Muscle layer of duodenum (tissue), 2 donors: ENCODE measurements around the gene ZNF438.

Source experiments
- H3K27ac ChIP-seq: one replicate; pipeline ENCODE4 v1.7.0; 2013; ENCODE audit warnings: mild to moderate bottlenecking, low read length
- H3K27me3 ChIP-seq: one replicate; pipeline ENCODE4 v1.7.0; 2013; ENCODE audit warnings: low read depth, mild to moderate bottlenecking, control low read depth, low read length
- H3K36me3 ChIP-seq, 2 donors: one replicate each; pipeline ENCODE4 v1.7.0; 2013; ENCODE audit warnings: low read length in 2 of 2, control low read depth in 1 of 2, mild to moderate bottlenecking in 1 of 2; ENCODE audit not compliant: insufficient read depth in 2 of 2, control insufficient read depth in 1 of 2
- H3K4me1 ChIP-seq, 2 donors: one replicate each; pipeline ENCODE4 v1.7.0; 2013; ENCODE audit warnings: low read length in 2 of 2, mild to moderate bottlenecking in 2 of 2, control low read depth in 1 of 2, moderate library complexity in 1 of 2; ENCODE audit not compliant: insufficient read depth in 2 of 2, control insufficient read depth in 1 of 2
- H3K4me3 ChIP-seq, 2 donors: one replicate each; pipeline ENCODE4 v1.7.0; 2013; ENCODE audit warnings: low read length in 2 of 2, low read depth in 1 of 2, mild to moderate bottlenecking in 1 of 2
- H3K9me3 ChIP-seq, 2 donors: one replicate each; pipeline ENCODE4 v1.7.0; 2013; ENCODE audit warnings: low read length in 2 of 2, control low read depth in 1 of 2, mild to moderate bottlenecking in 1 of 2; ENCODE audit not compliant: control insufficient read depth in 1 of 2
- donor health status: healthy.

The ZNF438 gene

GRCh38 chr10:31011017-31011664 is 20.5 kb downstream of the ZNF438 start:
- Histone ChIP-seq H3K27me3 (no peaks in the 10 kb centered on the region), H3K36me3 (no peaks in the 10 kb centered on the region), H3K4me3 (no peak overlapping the region), H3K27ac (no peak overlapping the region), H3K9me3 (no peaks in the 10 kb centered on the region), H3K4me1 (peaks cover 0 to 4% of the 10 kb centered on the region in 2 donors)

DNA sequence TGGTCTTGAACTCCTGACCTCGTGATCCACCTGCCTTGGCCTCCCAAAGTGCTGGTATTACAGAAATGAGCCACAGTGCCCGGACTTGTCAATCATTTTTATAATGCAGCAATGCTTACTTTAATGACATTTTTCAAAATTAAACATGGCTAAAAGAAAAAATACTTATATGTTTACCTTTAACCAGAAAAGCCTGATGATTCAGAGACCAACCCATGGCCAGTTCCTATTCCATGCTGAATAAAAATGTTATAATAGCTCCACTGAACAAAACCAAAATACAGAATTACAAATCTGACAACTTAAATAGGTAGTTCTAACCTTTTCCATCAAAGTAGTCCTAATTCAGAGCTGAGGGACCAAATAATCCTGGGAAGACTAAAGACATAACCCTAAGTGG is 21.6 kb downstream of the ZNF438 start:
- no peak overlapping the region for H3K27ac ChIP-seq
- no peaks in the 10 kb centered on the region for H3K27me3 ChIP-seq
- peaks cover 0 to 4% of the 10 kb centered on the region in 2 donors for H3K4me1 ChIP-seq
- H3K4me3 ChIP-seq: no peak overlapping the region
- H3K9me3 ChIP-seq: no peaks in the 10 kb centered on the region
- no peaks in the 10 kb centered on the region for H3K36me3 ChIP-seq

- Histone ChIP-seq H3K27ac (no peak overlapping the region), H3K9me3 (no peaks in the 10 kb centered on the region), H3K4me1 (peaks cover 0 to 4% of the 10 kb centered on the region in 2 donors)
Measured at GRCh38 chr10:31005895-31006294, 25.8 kb downstream of the ZNF438 start.

DNA sequence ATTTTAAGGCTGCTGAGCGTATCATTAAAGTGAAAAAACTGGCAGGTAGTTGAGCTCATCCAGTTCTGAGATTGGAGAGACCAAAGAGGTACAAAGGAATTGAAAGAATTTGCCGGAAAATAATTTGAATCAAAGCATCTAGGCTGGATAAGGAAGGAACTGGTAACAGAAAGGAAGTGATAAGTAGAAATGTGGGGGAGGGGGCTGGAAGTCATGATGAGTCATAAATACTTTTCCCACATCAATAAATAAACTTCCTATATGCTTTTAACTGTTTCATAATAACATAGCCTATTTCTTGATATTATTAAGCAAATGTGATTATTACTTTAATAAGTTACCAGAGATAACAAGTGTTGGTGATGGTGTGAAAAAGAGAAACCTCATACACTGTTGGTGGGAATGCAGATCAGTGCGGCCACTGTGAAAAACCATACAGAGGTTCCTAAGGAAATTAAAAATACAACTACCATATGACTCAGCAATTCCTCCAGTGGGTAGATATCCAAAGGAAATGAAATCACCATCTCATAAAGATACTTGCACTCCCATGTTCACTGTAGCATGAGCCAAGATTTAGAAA is 27.0 kb downstream of the ZNF438 start:
- H3K9me3 ChIP-seq: no peaks in the 10 kb centered on the region
- H3K4me3 ChIP-seq: no peak overlapping the region
- peaks cover 0 to 4% of the 10 kb centered on the region in 2 donors for H3K4me1 ChIP-seq
- no peak overlapping the region for H3K27ac ChIP-seq
- H3K27me3 ChIP-seq: no peaks in the 10 kb centered on the region
- no peaks in the 10 kb centered on the region for H3K36me3 ChIP-seq

More at GRCh38 chr10:31005895-31006294, 25.8 kb downstream of the ZNF438 start:
- Histone ChIP-seq H3K27me3 (no peaks in the 10 kb centered on the region), H3K4me3 (no peak overlapping the region), H3K36me3 (no peaks in the 10 kb centered on the region)

GRCh38 chr10:31001740-31002139 is 29.9 kb downstream of the ZNF438 start:
- Histone ChIP-seq H3K9me3 (no peaks in the 10 kb centered on the region), H3K27me3 (no peaks in the 10 kb centered on the region), H3K4me3 (no peak overlapping the region), H3K36me3 (no peaks in the 10 kb centered on the region), H3K27ac (no peak overlapping the region), H3K4me1 (peaks cover 0 to 8% of the 10 kb centered on the region in 2 donors)

GRCh38 chr10:31000867-31001266 is 30.8 kb downstream of the ZNF438 start:
- H3K4me1 ChIP-seq: peaks cover 0 to 8% of the 10 kb centered on the region in 2 donors
- H3K27ac ChIP-seq: no peak overlapping the region
- no peaks in the 10 kb centered on the region for H3K27me3 ChIP-seq
- H3K36me3 ChIP-seq: no peaks in the 10 kb centered on the region
- H3K4me3 ChIP-seq: no peak overlapping the region
- no peaks in the 10 kb centered on the region for H3K9me3 ChIP-seq

DNA sequence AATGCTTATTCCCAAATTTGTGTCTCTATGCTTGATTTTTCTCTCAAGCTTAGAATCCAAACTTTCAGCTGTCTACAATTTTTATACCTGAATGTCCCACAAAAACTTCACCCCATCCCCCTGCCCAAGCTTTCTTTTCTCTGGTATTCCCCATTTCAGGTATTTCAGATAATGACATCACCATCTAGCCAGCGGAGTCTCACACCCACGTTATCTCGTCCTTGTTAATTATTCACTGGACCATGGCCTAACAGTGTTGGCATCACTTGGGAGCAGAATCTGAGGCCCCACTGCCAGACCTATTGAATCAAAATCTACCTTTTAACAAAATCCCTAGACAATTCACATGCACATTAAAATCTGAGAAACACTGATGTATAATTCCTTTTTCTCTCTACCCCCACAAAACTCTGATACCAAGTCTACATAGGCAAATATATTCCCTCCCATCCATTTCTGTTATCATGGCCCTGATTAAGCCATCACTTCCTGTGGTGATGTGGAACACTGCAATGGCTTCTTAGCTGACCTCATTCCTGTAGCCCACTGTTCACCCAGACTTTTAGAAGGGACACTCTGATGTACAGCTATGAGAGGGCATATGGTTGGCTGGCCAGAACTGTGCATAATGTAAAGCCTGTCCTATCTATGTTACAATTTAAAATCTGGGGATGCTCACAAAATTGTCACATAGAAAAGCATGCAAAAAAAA is 31.4 kb downstream of the ZNF438 start:
- no peaks in the 10 kb centered on the region for H3K27me3 ChIP-seq
- H3K27ac ChIP-seq: peak overlapping the region; percentile 79
- H3K36me3 ChIP-seq: no peaks in the 10 kb centered on the region
- peaks cover 0 to 2% of the 10 kb centered on the region in 2 donors for H3K9me3 ChIP-seq
- H3K4me1 ChIP-seq: peaks cover 0 to 8% of the 10 kb centered on the region in 2 donors
- no peak overlapping the region for H3K4me3 ChIP-seq

- Histone ChIP-seq H3K36me3 (no peaks in the 10 kb centered on the region), H3K4me1 (peaks cover 0 to 8% of the 10 kb centered on the region in 2 donors), H3K9me3 (peaks cover 0 to 8% of the 10 kb centered on the region in 2 donors), H3K27me3 (no peaks in the 10 kb centered on the region), H3K4me3 (peak overlapping the region; percentile 23 to 47), H3K27ac (peak overlapping the region; percentile 79)
Measured at GRCh38 chr10:30999070-30999712, 32.5 kb downstream of the ZNF438 start.

DNA sequence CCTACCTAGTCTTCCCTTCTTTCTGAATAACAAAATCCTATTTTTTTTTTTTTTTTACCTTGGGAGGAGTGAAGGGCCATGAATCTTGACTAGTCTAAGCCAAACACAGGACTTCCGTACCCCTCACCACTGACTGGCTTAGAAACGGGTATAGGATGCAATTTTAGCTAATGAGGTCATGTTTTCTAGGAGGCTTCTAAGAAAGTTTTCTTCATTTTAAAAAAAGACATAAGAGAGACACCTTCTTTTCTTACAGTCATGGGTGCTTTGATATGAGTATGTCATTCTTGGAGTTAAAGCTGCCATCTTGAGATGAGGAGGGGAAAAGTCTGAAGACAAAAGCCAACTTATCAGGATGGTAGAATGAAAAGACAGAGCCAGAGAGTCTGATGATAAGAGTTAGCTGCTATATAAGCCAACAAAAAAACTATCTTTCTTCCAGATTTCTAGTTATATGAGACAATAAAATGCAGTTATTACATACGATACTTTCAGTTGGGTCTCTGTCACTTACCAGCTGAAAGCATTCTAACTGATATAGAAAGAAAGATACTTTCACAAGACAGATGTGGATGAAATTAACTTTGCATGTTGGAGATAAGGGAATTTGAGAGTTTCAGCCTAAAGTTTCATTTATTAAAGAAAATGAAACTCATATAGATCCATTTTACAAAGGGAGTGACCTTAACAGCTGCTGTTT is 34.0 kb downstream of the ZNF438 start:
- H3K36me3 ChIP-seq: no peaks in the 10 kb centered on the region
- peaks cover 7 to 8% of the 10 kb centered on the region in 2 donors for H3K4me1 ChIP-seq
- H3K27me3 ChIP-seq: no peaks in the 10 kb centered on the region
- H3K4me3 ChIP-seq: no peak overlapping the region
- H3K9me3 ChIP-seq: peaks cover 0 to 8% of the 10 kb centered on the region in 2 donors
- H3K27ac ChIP-seq: peak overlapping the region; percentile 24

DNA sequence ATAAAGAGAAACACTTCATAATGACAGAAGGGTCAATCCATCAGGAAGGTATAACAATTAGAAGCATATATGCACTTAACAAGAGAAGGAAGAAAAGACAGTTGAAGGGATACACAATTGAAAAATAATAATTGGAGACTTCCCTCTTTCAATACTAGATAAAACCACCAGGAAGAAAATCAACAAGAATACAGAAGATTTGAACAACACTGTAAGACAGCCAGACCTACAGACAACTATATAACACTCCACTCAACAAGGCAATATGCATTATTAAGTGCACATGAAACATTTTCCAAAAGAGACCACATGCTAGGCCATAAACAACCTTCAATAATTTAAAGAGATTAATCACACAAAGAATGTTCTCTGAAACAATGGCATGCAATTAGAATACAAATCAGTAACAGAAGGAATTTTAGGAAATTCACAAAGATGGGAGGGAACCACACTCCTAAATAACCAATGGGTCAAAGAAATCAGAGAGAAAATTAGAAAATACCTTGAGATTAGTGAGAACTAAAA is 35.1 kb downstream of the ZNF438 start:
- Histone ChIP-seq H3K4me1 (peaks cover 8 to 10% of the 10 kb centered on the region in 2 donors), H3K36me3 (no peaks in the 10 kb centered on the region), H3K27me3 (no peaks in the 10 kb centered on the region), H3K4me3 (no peak overlapping the region), H3K27ac (no peak overlapping the region), H3K9me3 (peaks cover 0 to 8% of the 10 kb centered on the region in 2 donors)
